ENCODE data around the gene SYCP2.

DNA sequence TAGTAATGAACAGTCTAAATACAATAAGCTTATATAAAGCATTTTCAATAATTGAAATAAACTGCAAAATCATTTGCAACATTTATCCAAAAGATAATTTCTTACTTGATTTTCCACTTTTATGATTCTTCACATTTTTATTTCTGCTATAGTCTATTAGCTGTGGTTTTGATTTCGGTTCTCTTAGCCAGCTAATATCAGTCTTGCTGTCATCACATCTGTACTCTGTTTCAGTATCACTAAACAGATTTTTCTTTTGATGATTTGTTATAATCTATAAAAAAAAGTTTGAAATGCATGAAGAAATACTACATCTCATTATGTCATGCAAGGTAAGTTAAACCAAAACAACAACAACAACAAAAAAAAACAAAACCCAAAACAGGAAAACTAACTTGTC is 53.2 kb downstream of the SYCP2 start:
- TF ChIP-seq CTCF (IDR thresholded peaks at IDR 0.05; ENCODE audit: poor library complexity) = no peak
- no peak for TF ChIP-seq EZH2 (IDR thresholded peaks at IDR 0.05; ENCODE audit: borderline replicate concordance)
